ENCODE data around the gene CDH23. TPM values are rescaled to one million over a fixed set of nuclear protein-coding genes. Genes with fewer than 3 reads are reported as not detected.

CDH23 gene
- total RNA-seq, 1 experiment from 2014 or later = 2.9 TPM

- no peaks in the 10 kb centered on the region for H3K9me3 Mint-ChIP-seq
- no peaks in the 10 kb centered on the region for H3K36me3 Mint-ChIP-seq
- no peak overlapping the region for H3K4me3 Mint-ChIP-seq
- H3K27me3 Mint-ChIP-seq (ENCODE audit: low read depth) = no peaks in the 10 kb centered on the region
- DNase-seq (ENCODE audit: low spot score) (no peak), ATAC-seq (no peak)
- ChIA-PET CTCF (interaction anchor here (1.8 kb wide), 1 partner anchor 75 kb away, joined by 5 read pairs; no protein-coding TSS in a partner anchor), POLR2A (no interaction called here)
- TF ChIP-seq, protein P1, sequence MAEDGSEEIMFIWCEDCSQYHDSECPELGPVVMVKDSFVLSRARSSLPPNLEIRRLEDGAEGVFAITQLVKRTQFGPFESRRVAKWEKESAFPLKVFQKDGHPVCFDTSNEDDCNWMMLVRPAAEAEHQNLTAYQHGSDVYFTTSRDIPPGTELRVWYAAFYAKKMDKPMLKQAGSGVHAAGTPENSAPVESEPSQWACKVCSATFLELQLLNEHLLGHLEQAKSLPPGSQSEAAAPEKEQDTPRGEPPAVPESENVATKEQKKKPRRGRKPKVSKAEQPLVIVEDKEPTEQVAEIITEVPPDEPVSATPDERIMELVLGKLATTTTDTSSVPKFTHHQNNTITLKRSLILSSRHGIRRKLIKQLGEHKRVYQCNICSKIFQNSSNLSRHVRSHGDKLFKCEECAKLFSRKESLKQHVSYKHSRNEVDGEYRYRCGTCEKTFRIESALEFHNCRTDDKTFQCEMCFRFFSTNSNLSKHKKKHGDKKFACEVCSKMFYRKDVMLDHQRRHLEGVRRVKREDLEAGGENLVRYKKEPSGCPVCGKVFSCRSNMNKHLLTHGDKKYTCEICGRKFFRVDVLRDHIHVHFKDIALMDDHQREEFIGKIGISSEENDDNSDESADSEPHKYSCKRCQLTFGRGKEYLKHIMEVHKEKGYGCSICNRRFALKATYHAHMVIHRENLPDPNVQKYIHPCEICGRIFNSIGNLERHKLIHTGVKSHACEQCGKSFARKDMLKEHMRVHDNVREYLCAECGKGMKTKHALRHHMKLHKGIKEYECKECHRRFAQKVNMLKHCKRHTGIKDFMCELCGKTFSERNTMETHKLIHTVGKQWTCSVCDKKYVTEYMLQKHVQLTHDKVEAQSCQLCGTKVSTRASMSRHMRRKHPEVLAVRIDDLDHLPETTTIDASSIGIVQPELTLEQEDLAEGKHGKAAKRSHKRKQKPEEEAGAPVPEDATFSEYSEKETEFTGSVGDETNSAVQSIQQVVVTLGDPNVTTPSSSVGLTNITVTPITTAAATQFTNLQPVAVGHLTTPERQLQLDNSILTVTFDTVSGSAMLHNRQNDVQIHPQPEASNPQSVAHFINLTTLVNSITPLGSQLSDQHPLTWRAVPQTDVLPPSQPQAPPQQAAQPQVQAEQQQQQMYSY (CRISPR knock-in tag; IDR thresholded peaks at IDR 0.05) = no peak
- TF ChIP-seq NFYB (CRISPR knock-in tag; conservative IDR thresholded peaks at IDR 0.05; ENCODE audit: low read depth) (no peak), MXD4 (CRISPR knock-in tag; IDR thresholded peaks at IDR 0.05; ENCODE audit: borderline replicate concordance) (no peak), MAX (CRISPR knock-in tag; IDR thresholded peaks at IDR 0.05) (no peak), ZNF425 (CRISPR knock-in tag; conservative IDR thresholded peaks at IDR 0.05) (no peak), ZNF121 (CRISPR knock-in tag; IDR thresholded peaks at IDR 0.05) (no peak), ELF4 (CRISPR knock-in tag; IDR thresholded peaks at IDR 0.05; ENCODE audit: low read depth) (no peak), TEAD1 (CRISPR knock-in tag; IDR thresholded peaks at IDR 0.05) (no peak), KAT7 (CRISPR knock-in tag; IDR thresholded peaks at IDR 0.05; ENCODE audit: borderline replicate concordance) (no peak)
- TF ChIP-seq, protein P2, sequence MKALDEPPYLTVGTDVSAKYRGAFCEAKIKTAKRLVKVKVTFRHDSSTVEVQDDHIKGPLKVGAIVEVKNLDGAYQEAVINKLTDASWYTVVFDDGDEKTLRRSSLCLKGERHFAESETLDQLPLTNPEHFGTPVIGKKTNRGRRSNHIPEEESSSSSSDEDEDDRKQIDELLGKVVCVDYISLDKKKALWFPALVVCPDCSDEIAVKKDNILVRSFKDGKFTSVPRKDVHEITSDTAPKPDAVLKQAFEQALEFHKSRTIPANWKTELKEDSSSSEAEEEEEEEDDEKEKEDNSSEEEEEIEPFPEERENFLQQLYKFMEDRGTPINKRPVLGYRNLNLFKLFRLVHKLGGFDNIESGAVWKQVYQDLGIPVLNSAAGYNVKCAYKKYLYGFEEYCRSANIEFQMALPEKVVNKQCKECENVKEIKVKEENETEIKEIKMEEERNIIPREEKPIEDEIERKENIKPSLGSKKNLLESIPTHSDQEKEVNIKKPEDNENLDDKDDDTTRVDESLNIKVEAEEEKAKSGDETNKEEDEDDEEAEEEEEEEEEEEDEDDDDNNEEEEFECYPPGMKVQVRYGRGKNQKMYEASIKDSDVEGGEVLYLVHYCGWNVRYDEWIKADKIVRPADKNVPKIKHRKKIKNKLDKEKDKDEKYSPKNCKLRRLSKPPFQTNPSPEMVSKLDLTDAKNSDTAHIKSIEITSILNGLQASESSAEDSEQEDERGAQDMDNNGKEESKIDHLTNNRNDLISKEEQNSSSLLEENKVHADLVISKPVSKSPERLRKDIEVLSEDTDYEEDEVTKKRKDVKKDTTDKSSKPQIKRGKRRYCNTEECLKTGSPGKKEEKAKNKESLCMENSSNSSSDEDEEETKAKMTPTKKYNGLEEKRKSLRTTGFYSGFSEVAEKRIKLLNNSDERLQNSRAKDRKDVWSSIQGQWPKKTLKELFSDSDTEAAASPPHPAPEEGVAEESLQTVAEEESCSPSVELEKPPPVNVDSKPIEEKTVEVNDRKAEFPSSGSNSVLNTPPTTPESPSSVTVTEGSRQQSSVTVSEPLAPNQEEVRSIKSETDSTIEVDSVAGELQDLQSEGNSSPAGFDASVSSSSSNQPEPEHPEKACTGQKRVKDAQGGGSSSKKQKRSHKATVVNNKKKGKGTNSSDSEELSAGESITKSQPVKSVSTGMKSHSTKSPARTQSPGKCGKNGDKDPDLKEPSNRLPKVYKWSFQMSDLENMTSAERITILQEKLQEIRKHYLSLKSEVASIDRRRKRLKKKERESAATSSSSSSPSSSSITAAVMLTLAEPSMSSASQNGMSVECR (CRISPR knock-in tag; IDR thresholded peaks at IDR 0.05; ENCODE audit: borderline replicate concordance) = no peak
- TF ChIP-seq, protein P3, sequence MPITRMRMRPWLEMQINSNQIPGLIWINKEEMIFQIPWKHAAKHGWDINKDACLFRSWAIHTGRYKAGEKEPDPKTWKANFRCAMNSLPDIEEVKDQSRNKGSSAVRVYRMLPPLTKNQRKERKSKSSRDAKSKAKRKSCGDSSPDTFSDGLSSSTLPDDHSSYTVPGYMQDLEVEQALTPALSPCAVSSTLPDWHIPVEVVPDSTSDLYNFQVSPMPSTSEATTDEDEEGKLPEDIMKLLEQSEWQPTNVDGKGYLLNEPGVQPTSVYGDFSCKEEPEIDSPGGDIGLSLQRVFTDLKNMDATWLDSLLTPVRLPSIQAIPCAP (CRISPR knock-in tag; IDR thresholded peaks at IDR 0.05) = no peak
- H3K27ac Mint-ChIP-seq = no peak overlapping the region
- peaks cover 20% of the 10 kb centered on the region for H3K4me1 Mint-ChIP-seq
Measured at GRCh38 chr10:71533936-71534335, 137.2 kb downstream of the CDH23 start.

DNA sequence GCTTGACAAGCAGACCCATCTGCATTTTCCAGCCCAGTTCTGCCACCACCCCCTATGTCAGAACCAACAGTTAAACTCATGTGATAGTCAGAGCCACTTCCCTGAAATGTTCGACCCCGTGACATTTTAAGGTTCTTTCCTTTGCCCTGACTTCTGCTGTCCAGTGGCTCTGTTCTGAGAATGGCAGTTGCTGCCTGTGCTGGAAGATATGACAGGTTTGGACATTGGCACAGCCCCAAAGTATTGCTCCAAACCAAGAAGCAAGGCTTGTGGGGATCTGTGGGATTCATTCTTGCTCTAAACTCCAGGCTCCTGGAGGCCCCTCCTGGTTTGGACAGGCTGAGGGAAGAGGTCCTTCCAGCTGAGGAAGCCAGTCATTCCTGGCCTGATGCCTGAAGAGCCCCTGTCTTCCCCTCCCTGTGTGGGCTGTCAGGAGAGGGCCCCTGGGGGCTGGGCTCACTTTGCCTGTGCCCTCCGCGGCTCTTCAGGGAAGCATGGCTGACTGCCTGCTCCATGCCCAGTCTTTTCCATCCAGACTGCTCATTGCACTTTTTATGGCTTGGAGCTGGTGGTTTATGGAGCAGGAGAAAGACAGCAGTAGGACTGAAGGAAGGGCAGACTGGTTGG lies 138.0 kb downstream of the CDH23 start:
- Mint-ChIP-seq H3K4me1 (peaks cover 20% of the 10 kb centered on the region), H3K4me3 (no peak overlapping the region), H3K9me3 (no peaks in the 10 kb centered on the region), H3K27ac (no peak overlapping the region), H3K27me3 (ENCODE audit: low read depth) (no peaks in the 10 kb centered on the region), H3K36me3 (no peaks in the 10 kb centered on the region)
- ATAC-seq (no peak), DNase-seq (ENCODE audit: low spot score) (no peak)
- CTCF ChIA-PET = no interaction called here
- no peak for TF ChIP-seq HMGA2 (CRISPR knock-in tag; IDR thresholded peaks at IDR 0.05)
- no peak for TF ChIP-seq CBFB (CRISPR knock-in tag; IDR thresholded peaks at IDR 0.05; ENCODE audit: low read depth)
- TF ChIP-seq ZNF423 (CRISPR knock-in tag; IDR thresholded peaks at IDR 0.05) = no peak
- POLR2A ChIA-PET = no interaction called here

All from WTC11 (cell line).